HCT116 (cell line): ENCODE results near the gene TANGO6. TPM values are rescaled to one million over a fixed set of nuclear protein-coding genes. Genes with fewer than 3 reads are reported as not detected.

Source experiments
- ATAC-seq: fragments of 200-7000 bp; cut with Tn5 transposase; 2 replicates; pipeline ENCODE4 v1.9.1; 2020; ENCODE audit warnings: mild to moderate bottlenecking, moderate library complexity
- BruUV-seq: library from RNA; stranded (reverse); fragments of 400-500 nt; replicated peaks from 2 replicates; lab custom pipeline; 2021; lab: Mats Ljungman, UMichigan
- CTCF ChIA-PET: fragments of 300-600 bp; sonication (Branson Sonifier 250); formaldehyde crosslinking; loops from one replicate; lab custom pipeline; 2021; ENCODE audit warnings: antibody characterized with exemption; lab: Charles Lee
- POLR2A ChIA-PET: fragments of 300-600, 350-600 bp; sonication (Branson Sonifier 250); formaldehyde crosslinking; loops from one replicate; lab custom pipeline; 2021; ENCODE audit warnings: antibody characterized with exemption; lab: Charles Lee
- RAD21 ChIA-PET, 2 experiments: fragments of 300-600 bp; sonication (Branson Sonifier 250); formaldehyde crosslinking; loops; one replicate each; lab custom pipeline; 2023; ENCODE audit warnings: low total read pairs in 2 of 2; ENCODE audit not compliant: uncharacterized antibody in 2 of 2, unreplicated experiment in 2 of 2, low non-redundant PET in 1 of 2; lab: Charles Lee
- DNase-seq: peaks from one replicate; pipeline ENCODE4 v3.0.0-alpha.2; 2010; ENCODE audit warnings: low read depth, low spot score
- H2AFZ ChIP-seq: fragments of 200-600 bp; shearing (Covaris generic), sonication (generic); 2 replicates; pipeline ENCODE4 v1.6.1; 2017; ENCODE audit warnings: low read depth, mixed run types, mixed read lengths, antibody characterized with exemption, low read length; ENCODE audit not compliant: poor library complexity, severe bottlenecking
- H3K27ac ChIP-seq: 2 replicates; pipeline ENCODE4 v1.5.1; 2012; ENCODE audit warnings: low read depth, low read length
- H3K27me3 ChIP-seq: fragments of 200-600 bp; sonication (generic); 2 replicates; pipeline ENCODE4 v1.6.1; 2016; ENCODE audit warnings: mixed run types, low read length, mixed read lengths; ENCODE audit not compliant: insufficient read depth
- H3K36me3 ChIP-seq, 2 experiments: fragments of 200-500 bp in 1 of 2; fragments of 200-600 bp in 1 of 2; sonication (Bioruptor generic) in 1 of 2; sonication (generic) in 1 of 2; 2 replicates each; pipeline versions ENCODE4 v1.5.1 to v1.6.1; 2014 to 2016; ENCODE audit warnings: low read length in 2 of 2, inconsistent platforms in 1 of 2, mixed read lengths in 1 of 2, mixed run types in 1 of 2; ENCODE audit not compliant: insufficient read depth in 2 of 2, control insufficient read depth in 1 of 2
- H3K4me1 ChIP-seq, 2 experiments: fragments of 200-600 bp in 1 of 2; sonication (generic) in 1 of 2; 2 replicates each; pipeline versions ENCODE4 v1.5.1 to v1.6.1; 2012 to 2017; ENCODE audit warnings: low read length in 2 of 2, inconsistent platforms in 1 of 2, mild to moderate bottlenecking in 1 of 2, mixed read lengths in 1 of 2, mixed run types in 1 of 2, moderate library complexity in 1 of 2; ENCODE audit not compliant: insufficient read depth in 2 of 2, control insufficient read depth in 1 of 2
- H3K4me2 ChIP-seq: fragments of 200-600 bp; sonication (generic); 2 replicates; pipeline ENCODE4 v1.6.1; 2017; ENCODE audit warnings: mixed run types, low read length, mixed read lengths
- H3K4me3 ChIP-seq, 2 experiments: fragments of 200-600 bp in 1 of 2; sonication (generic) in 1 of 2; replicated peaks in 1 of 2; 2 replicates each; pipeline ENCODE4 v1.5.1; 2011 to 2016; ENCODE audit warnings: low read length in 2 of 2, control low read depth in 1 of 2, low read depth in 1 of 2, mild to moderate bottlenecking in 1 of 2, mixed read lengths in 1 of 2, mixed run types in 1 of 2
- H3K79me2 ChIP-seq: fragments of 200-600 bp; sonication (generic); 2 replicates; pipeline ENCODE4 v1.6.1; 2017; ENCODE audit warnings: mild to moderate bottlenecking, mixed run types, low read length, moderate library complexity, mixed read lengths; ENCODE audit not compliant: insufficient read depth
- H3K9ac ChIP-seq: fragments of 200-600 bp; sonication (generic); 2 replicates; pipeline ENCODE4 v1.6.1; 2016; ENCODE audit warnings: low read length, mixed read lengths
- H3K9me2 ChIP-seq: fragments of 200-600 bp; sonication (generic), shearing (Covaris generic); 2 replicates; pipeline ENCODE4 v1.6.1; 2017; ENCODE audit warnings: mixed run types, mild to moderate bottlenecking, moderate library complexity; ENCODE audit not compliant: insufficient read depth
- H3K9me3 ChIP-seq, 2 experiments: fragments of 200-500 bp in 1 of 2; fragments of 200-600 bp in 1 of 2; sonication (Bioruptor generic) in 1 of 2; sonication (generic) in 1 of 2; 2 replicates each; pipeline ENCODE4 v1.6.1; 2014 to 2017; ENCODE audit warnings: low read length in 2 of 2, mixed read lengths in 2 of 2, inconsistent platforms in 1 of 2, low read depth in 1 of 2, mild to moderate bottlenecking in 1 of 2, mixed run types in 1 of 2, moderate library complexity in 1 of 2; ENCODE audit not compliant: control insufficient read depth in 1 of 2, insufficient read depth in 1 of 2
- H4K20me1 ChIP-seq: fragments of 200-600 bp; sonication (generic), shearing (Covaris generic); 2 replicates; pipeline ENCODE4 v1.6.1; 2017; ENCODE audit warnings: mixed run types, mild to moderate bottlenecking, moderate library complexity; ENCODE audit not compliant: insufficient read depth
- CBX3 ChIP-seq: IDR thresholded peaks from 2 replicates; pipeline ENCODE4 v1.6.1; 2012; ENCODE audit warnings: low read depth
- CEBPB ChIP-seq: IDR thresholded peaks from 2 replicates; pipeline ENCODE4 v1.6.1; 2012; ENCODE audit warnings: low read depth
- ELF1 ChIP-seq: IDR thresholded peaks from 2 replicates; pipeline ENCODE4 v1.6.1; 2012; ENCODE audit warnings: low read depth, borderline replicate concordance
- EZH2 ChIP-seq: fragments of 200-600 bp; sonication (generic); IDR thresholded peaks from 2 replicates; pipeline ENCODE4 v1.6.1; 2017; ENCODE audit warnings: antibody characterized with exemption, mixed run types
- EZH2phosphoT487 ChIP-seq: fragments of 200-600 bp; IDR thresholded peaks from 2 replicates; pipeline ENCODE4 v1.6.1; 2018; ENCODE audit warnings: antibody characterized with exemption, borderline replicate concordance
- FOSL1 ChIP-seq: IDR thresholded peaks from 2 replicates; pipeline ENCODE4 v1.6.1; 2012; ENCODE audit warnings: low read depth
- JUND ChIP-seq: IDR thresholded peaks from 2 replicates; pipeline ENCODE4 v1.6.1; 2012
- POLR2A ChIP-seq: IDR thresholded peaks from 2 replicates; pipeline ENCODE4 v1.7.0; 2011; ENCODE audit warnings: borderline replicate concordance; ENCODE audit not compliant: insufficient read depth, insufficient read length; ENCODE audit errors: extremely low read depth
- POLR2AphosphoS5 ChIP-seq: IDR thresholded peaks from 2 replicates; pipeline ENCODE4 v1.6.1; 2011; ENCODE audit warnings: mild to moderate bottlenecking, low read depth, low read length, moderate library complexity
- RAD21 ChIP-seq: IDR thresholded peaks from 2 replicates; pipeline ENCODE4 v1.6.1; 2012; ENCODE audit warnings: low read depth, mild to moderate bottlenecking
- REST ChIP-seq: IDR thresholded peaks from 2 replicates; pipeline ENCODE4 v1.6.1; 2012; ENCODE audit warnings: low read depth
- SIN3A ChIP-seq: IDR thresholded peaks from 2 replicates; pipeline ENCODE4 v1.6.1; 2012; ENCODE audit warnings: low read depth
- SRF ChIP-seq: IDR thresholded peaks from 2 replicates; pipeline ENCODE4 v1.6.1; 2012; ENCODE audit warnings: low read depth
- TCF7L2 ChIP-seq: IDR thresholded peaks from 2 replicates; pipeline ENCODE4 v1.7.0; 2011; ENCODE audit warnings: borderline replicate concordance, inconsistent platforms; ENCODE audit not compliant: insufficient read depth, insufficient read length; ENCODE audit errors: extremely low read depth
- ZBTB33 ChIP-seq: IDR thresholded peaks from 2 replicates; pipeline ENCODE4 v1.6.1; 2011; ENCODE audit warnings: mild to moderate bottlenecking, low read length, moderate library complexity; ENCODE audit not compliant: insufficient replicate concordance; ENCODE audit errors: extremely low read depth
- ZFX ChIP-seq: fragments of 450-650 bp; IDR thresholded peaks from 2 replicates; pipeline ENCODE4 v1.6.1; 2017
- ZNF274 ChIP-seq: fragments of 200-500 bp; sonication (Bioruptor generic); IDR thresholded peaks from 2 replicates; pipeline ENCODE4 v1.6.1; 2014; ENCODE audit warnings: mild to moderate bottlenecking, low read depth, low read length, inconsistent platforms
- intact Hi-C: fragments of 100-400 bp; cut with micrococcal nuclease; formaldehyde crosslinking; loops from 2 replicates; pipeline ENCODE4 v1.10.0; 2022
- total RNA-seq: library from RNA; stranded (reverse); gene quantifications from one replicate; pipeline ENCODE4 v1.2.1, GENCODE V29; 2021; ENCODE audit not compliant: unreplicated experiment
- TF ChIP-seq, protein P1 (sequence below): IDR thresholded peaks from 2 replicates; pipeline ENCODE4 v1.6.1; 2012

The TANGO6 gene
- total RNA-seq, 1 experiment from 2014 or later = 16.4 TPM

- RAD21 ChIA-PET = no interaction called here
- H3K36me3 ChIP-seq = no peaks in the 10 kb centered on the region
- no peak overlapping the region for H3K4me3 ChIP-seq
- H4K20me1 ChIP-seq = no peaks in the 10 kb centered on the region
- H3K4me2 ChIP-seq = no peak overlapping the region
- no peaks in the 10 kb centered on the region for H3K27me3 ChIP-seq
- H3K27ac ChIP-seq = no peak overlapping the region
- no TSS peak for BruUV-seq
- CTCF ChIA-PET = interaction anchor here (1.1 kb wide), 1 partner anchor 118 kb away, joined by 3 read pairs; the partner anchor contains the start of gene HAS3
- H2AFZ ChIP-seq = no peak overlapping the region
- POLR2A ChIA-PET = interaction anchor here (0.9 to 2.7 kb wide), 3 partner anchors 64 to 120 kb away, joined by 3 to 11 read pairs (median 3); no protein-coding TSS in a partner anchor
- no peak overlapping the region for H3K9ac ChIP-seq
- intact Hi-C loops = loop anchor here (5.0 kb wide), 1 partner anchor 66 kb away; no protein-coding TSS in a partner anchor
- DNase-seq = no peak
- H3K9me3 ChIP-seq = no peaks in the 10 kb centered on the region
- H3K9me2 ChIP-seq = no peaks in the 10 kb centered on the region
- peaks cover 44 to 77% of the 10 kb centered on the region in 2 experiments for H3K4me1 ChIP-seq
- no peaks in the 10 kb centered on the region for H3K79me2 ChIP-seq
- ATAC-seq = no peak
- TF ChIP-seq SRF (no peak), JUND (no peak), POLR2A (no peak), EZH2 (no peak), RAD21 (no peak), CEBPB (no peak), REST (no peak), ELF1 (no peak), ZNF274 (no peak), CBX3 (no peak), TCF7L2 (no peak), EZH2phosphoT487 (no peak), POLR2AphosphoS5 (no peak), ZFX (no peak), SIN3A (no peak), ZBTB33 (no peak), FOSL1 (no peak)
- TF ChIP-seq, protein P1, sequence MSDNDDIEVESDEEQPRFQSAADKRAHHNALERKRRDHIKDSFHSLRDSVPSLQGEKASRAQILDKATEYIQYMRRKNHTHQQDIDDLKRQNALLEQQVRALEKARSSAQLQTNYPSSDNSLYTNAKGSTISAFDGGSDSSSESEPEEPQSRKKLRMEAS = no peak
- TF ChIP-seq, all 23 proteins: peak for 0
Measured at GRCh38 chr16:68987734-68988457, 144.6 kb downstream of the TANGO6 start.
